PC-9 (cell line): Measurements from ENCODE around the gene TTC27.

ENCODE experiments used
- EZH2 ChIP-seq: fragments of 200-600 bp; sonication (generic); IDR thresholded peaks from 2 replicates; pipeline ENCODE4 v1.8.0; 2017; ENCODE audit warnings: antibody characterized with exemption, low read depth
- TF ChIP-seq, protein P1 (sequence below): fragments of 200-600 bp; sonication (generic); conservative IDR thresholded peaks from 2 replicates; pipeline ENCODE4 v1.6.1; 2017; ENCODE audit warnings: mixed run types, antibody characterized with exemption, mild to moderate bottlenecking, moderate library complexity

DNA sequence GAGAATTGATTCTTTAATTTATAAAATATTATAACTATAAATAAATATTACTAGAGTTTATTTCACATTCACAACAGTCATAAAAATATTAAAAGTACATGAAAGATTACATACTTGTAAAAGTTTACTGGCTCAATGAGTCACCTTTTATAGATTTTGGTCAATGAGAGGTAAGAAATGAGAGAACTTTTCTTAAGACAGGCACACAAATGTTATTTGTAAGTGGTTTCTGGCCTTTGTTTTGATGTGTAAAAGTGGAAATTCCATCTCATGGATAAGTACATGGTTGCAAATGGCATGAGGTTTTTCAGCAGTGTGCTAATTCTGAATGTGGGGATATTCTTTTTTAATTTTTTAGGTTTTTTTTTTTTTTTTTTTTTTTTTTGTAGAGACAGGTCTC, 63.8 kb downstream of the TTC27 start:
- TF ChIP-seq, protein P1, sequence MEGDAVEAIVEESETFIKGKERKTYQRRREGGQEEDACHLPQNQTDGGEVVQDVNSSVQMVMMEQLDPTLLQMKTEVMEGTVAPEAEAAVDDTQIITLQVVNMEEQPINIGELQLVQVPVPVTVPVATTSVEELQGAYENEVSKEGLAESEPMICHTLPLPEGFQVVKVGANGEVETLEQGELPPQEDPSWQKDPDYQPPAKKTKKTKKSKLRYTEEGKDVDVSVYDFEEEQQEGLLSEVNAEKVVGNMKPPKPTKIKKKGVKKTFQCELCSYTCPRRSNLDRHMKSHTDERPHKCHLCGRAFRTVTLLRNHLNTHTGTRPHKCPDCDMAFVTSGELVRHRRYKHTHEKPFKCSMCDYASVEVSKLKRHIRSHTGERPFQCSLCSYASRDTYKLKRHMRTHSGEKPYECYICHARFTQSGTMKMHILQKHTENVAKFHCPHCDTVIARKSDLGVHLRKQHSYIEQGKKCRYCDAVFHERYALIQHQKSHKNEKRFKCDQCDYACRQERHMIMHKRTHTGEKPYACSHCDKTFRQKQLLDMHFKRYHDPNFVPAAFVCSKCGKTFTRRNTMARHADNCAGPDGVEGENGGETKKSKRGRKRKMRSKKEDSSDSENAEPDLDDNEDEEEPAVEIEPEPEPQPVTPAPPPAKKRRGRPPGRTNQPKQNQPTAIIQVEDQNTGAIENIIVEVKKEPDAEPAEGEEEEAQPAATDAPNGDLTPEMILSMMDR: no peak
- TF ChIP-seq EZH2: no peak
